ENCODE data around the gene CHRNA10.

The CHRNA10 gene, protein sequence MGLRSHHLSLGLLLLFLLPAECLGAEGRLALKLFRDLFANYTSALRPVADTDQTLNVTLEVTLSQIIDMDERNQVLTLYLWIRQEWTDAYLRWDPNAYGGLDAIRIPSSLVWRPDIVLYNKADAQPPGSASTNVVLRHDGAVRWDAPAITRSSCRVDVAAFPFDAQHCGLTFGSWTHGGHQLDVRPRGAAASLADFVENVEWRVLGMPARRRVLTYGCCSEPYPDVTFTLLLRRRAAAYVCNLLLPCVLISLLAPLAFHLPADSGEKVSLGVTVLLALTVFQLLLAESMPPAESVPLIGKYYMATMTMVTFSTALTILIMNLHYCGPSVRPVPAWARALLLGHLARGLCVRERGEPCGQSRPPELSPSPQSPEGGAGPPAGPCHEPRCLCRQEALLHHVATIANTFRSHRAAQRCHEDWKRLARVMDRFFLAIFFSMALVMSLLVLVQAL

DNA sequence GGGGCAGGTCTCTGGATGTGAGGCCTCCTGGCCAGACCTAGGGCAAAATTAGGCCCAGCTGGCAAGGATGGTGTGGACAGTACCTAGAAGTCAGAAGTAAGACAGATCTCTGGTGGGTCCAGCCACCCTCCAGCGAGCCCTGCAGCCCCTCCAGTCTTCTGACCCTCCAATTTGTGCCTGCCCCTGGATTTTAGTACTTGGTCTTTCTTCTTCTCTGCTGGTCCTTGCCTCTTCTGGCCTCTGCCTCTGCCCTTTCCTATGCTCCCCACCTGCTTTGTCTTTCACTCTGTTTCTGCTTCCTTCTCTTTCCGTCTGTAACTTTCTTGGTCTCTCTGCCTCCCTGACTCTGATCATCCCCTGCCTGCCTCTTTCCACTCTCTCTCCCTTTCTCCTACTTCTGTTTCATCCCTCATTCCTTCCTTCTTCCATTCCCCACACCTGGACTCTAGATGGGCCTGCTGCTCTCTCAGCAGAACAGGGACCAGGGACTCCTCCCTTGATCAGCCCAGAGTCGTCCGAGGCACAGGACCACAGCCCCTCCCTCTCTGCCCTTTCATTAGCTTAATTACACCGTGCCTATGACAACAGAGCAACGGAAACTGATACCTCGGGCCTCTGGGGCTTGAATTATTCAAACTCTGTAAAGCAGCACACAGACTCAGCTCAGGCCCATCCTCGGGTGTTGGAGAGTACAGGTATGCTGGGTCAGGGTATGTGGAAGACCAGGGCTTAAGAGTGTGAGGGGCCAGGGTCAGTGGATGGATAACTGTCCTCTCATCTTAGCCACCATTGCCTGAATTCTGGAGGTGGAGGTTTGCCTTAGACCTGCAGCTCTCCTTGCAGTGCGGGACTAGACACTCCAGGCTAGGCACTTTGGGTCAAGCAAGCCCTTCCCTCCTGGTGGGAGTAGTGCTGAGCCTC is at the start of gene CHRNA10:
CHRNA10 (minus strand) TSS at position 51 of the 921 bp plus-strand sequence. CDS start 72 bp downstream, outside the sequence.
- DNase-seq: no peak

DNA sequence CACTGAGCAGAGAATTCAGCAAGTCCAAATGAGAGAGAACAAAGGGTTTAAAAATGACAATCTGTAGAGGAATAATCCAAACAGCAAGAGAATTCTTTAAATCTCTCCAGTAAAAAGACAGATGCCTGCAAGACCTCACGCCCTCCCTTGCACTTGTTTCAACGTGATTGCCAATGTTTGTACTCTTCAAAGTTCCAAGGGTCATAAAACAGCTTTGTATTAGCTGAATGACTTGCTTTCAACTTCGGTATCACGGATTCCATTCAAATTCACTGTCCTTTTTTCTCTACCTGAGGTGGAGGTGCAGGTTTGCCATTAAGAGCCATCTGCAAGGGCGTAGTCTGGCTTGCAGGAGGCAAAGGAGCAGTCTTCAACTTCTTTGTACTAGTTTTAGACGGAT is 41.1 kb upstream of the CHRNA10 start:
- no peak for DNase-seq

DNA sequence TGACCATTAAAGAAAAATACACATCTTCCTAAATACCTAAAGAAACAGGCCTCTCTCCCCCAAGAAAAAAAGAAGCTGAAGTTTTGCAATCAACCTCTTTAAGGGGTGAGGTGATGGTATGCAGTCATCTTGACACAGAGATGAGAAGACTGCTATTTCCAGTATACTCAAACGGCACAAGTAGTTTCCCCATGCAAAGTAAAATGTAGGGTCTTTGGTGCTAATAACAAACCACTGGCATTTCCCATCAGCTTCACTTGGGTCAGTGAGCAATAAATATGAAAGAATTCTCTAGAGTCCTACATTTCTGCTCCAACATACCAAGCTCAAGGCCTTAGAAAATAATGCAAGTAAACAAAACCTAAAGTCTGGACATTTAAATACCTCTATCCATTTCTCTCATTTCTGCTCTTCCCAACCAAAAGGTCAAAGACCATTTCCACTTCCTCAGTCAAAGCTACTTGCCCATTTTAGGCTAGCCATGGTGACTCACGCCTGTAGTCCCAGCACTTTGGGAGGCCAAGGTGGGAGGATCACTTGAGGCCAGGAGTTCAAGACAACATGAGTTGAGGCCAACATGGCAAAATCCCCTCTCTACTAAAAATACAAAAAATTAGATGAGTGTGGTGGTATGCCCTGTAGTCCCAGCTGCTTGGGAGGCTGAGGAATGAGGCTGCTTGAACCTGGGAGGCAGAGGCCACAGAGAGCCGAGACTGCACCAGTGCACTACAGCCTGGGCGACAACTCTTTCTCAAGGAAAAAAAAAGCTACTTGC is 39.5 kb upstream of the CHRNA10 start:
- DNase-seq: no peak

- DNase-seq: no peak
Measured at GRCh38 chr11:3709977-3710376, 38.8 kb upstream of the CHRNA10 start.

- no peak for DNase-seq
Measured at GRCh38 chr11:3707176-3707575, 36.0 kb upstream of the CHRNA10 start.

DNA sequence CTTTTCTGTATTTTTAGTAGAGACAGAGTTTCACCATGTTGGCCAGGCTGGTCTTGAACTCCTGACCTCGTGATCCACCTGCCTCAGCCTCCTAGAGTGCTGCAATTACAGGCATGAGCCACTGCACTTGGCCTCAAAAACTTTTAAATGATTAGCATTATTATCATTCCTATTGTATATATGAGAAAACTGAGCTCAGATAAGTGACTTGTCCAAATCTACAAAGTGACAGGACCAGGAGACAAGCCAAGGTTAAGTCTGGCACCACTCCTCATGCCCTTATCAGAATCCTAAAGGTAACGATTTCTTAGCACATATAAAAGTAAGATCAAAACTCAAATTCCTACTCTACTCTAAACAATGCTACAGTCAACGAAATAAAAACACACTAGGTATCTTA is 32.2 kb upstream of the CHRNA10 start:
- DNase-seq: no peak

- DNase-seq: no peak
Measured at GRCh38 chr11:3700910-3701309, 29.7 kb upstream of the CHRNA10 start.

GRCh38 chr11:3700410-3700809 is 29.2 kb upstream of the CHRNA10 start:
- no peak for DNase-seq

DNA sequence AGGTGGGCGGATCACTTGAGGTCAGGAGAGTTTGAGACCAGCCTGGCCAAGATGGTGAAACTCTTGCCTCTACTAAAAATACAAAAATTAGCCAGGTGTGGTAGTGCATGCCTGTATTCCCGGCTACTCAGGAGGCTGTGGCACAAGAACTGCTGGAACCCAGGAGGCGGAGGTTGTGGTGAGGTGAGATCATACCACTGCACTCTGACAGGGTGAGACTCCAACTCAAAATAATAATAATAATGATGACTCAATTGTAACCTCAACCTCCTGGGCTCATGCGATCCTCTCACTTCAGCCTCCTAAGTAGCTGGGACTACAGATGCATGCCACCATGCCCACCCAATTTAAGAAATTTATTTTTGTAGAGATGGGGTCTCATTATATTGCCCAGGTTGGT is 15.6 kb upstream of the CHRNA10 start:
- no peak for DNase-seq

DNA sequence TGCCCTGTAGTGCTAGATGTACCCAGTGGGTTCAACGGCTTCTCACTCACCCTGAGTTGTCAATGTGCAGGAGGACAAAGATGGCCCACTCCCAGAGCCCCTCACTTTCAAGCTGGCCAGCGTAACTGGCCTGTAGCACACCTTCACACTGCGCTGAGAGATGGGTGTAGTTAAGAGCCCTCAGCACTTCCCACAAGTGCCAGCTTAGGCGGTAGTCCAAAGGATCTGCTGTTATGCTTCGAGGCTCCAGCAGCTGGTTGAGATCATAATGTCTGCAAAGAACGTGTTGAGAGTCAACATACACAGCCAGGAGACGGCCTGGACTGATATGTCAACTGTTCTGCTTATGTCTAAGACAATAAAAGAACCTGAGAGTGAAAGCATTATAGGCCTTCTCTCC is 14.7 kb upstream of the CHRNA10 start:
- DNase-seq: no peak

- no peak for DNase-seq
Measured at GRCh38 chr11:3684819-3685172, 13.6 kb upstream of the CHRNA10 start.

DNA sequence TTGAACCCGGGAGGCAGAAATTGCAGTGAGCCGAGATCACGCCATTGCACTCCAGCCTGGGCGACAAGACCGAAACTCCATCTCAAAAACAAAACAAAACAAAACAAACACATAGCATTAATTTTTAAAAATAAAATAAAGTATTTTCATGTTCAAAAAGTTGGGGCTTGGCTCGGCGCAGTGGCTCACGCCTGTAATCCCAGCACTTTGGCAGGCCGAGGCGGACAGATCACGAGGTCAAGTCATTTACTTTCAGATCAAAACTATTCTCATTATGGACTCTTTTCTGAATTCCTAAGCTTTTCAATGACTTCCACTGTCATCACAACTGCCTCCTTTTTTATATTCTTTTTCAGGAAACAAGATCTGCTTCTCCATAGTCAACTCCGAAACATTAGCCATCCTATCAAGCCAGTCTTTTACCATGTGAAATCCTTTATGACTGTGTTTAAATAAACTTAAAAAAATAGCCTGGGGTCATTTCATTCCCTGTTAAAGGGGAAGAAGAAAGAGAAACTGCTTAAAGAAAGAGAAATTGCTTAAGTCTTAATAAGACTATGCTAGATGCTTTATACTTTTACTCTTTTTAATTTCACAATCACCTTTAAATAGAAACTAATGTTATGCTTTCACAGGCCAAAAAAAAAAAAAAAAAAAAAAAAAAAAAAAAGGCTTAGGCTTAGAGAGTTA is 13.1 kb upstream of the CHRNA10 start:
- DNase-seq: no peak

GRCh38 chr11:3683039-3683438 is 11.9 kb upstream of the CHRNA10 start:
- DNase-seq: no peak

- no peak for DNase-seq
Measured at GRCh38 chr11:3679077-3679476, 7.9 kb upstream of the CHRNA10 start.

GRCh38 chr11:3675971-3676370 is 4.8 kb upstream of the CHRNA10 start:
- DNase-seq: no peak

GRCh38 chr11:3674189-3674588 is 3.0 kb upstream of the CHRNA10 start:
- DNase-seq: no peak

GRCh38 chr11:3669742-3670183 is 1.4 kb downstream of the CHRNA10 start:
- no peak for DNase-seq

DNA sequence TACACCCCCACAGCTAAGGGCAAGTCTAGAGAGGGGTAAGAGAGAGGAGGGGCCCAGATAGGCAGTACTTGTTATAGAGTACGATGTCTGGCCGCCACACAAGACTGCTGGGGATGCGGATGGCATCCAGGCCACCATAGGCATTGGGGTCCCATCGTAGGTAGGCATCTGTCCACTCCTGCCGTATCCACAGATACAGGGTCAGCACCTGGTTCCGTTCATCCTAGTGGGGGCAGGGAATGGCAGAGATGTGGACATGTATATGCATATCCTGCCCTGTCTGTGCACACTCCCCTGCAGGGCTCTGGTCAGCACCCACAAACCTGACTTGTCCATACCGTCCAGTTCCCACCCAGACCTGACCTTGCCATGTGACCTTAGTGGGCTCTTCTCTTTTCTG is 2.1 kb downstream of the CHRNA10 start:
- DNase-seq: no peak

DNA sequence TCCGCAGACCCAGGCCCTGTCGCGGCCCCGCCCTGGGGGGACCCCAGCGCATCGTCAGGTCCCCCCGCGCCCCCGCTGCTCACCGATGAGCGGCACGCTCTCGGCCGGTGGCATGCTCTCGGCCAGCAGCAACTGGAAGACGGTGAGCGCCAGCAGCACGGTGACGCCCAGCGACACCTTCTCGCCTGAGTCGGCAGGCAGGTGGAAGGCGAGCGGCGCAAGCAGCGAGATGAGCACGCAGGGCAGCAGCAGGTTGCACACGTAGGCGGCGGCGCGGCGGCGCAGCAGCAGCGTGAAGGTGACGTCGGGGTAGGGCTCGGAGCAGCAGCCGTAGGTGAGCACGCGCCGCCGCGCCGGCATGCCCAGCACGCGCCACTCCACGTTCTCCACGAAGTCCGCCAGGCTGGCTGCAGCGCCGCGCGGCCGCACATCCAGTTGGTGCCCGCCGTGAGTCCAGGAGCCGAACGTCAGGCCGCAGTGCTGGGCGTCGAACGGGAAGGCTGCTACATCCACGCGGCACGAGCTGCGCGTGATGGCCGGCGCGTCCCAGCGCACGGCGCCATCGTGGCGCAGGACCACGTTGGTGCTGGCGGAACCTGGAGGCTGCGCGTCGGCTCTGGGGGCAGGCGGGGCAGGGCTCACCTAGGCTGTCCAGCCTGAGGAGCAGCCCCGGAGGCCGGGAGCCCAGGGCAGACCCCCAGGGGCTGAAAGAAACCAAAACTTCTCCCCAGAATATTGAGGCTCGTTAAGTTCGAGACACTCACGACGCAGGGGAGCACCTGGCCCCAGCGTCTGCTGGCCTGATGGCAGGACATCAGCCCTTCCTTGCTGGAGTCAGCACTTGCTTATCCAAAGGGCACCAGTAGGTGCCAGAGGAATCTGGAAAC is 3.8 kb downstream of the CHRNA10 start:
- DNase-seq: no peak

- no peak for DNase-seq
Measured at GRCh38 chr11:3666023-3666530, 5.1 kb downstream of the CHRNA10 start.

- no peak for DNase-seq
Measured at GRCh38 chr11:3665336-3666022, 5.7 kb downstream of the CHRNA10 start.

All from NCI-H1436 treated with DMSO at 0.1 percent for 48 hours (cell line).